ENCODE data around the gene CLIC4. TPM values are rescaled to one million over a fixed set of nuclear protein-coding genes. Genes with fewer than 3 reads are reported as not detected.
A peak's percentile ranks its signal among the peaks of the same experiment; 100 is the strongest.

Gene CLIC4
- total and polyA plus RNA-seq, 9 of the 15 experiments (the other 6 are each of a cell fraction or from before 2014, with no cell fraction given) = 16.0 to 67.5 (median 38.4) TPM

- TF ChIP-seq CUX1 (CRISPR knock-in tag; IDR thresholded peaks at IDR 0.05) (no peak), YBX1 (IDR thresholded peaks at IDR 0.05) (no peak), ETS1 (conservative IDR thresholded peaks at IDR 0.05; ENCODE audit: control insufficient read depth, low read depth, low read length) (no peak), KHSRP (IDR thresholded peaks at IDR 0.05) (no peak), RUNX1 (IDR thresholded peaks at IDR 0.05; ENCODE audit: low read depth) (no peak), USF1 (CRISPR knock-in tag; IDR thresholded peaks at IDR 0.05) (peak; percentile 76), HNRNPLL (IDR thresholded peaks at IDR 0.05; ENCODE audit: low read depth, low read length, poor library complexity, severe bottlenecking) (no peak), HMGN3 (IDR thresholded peaks at IDR 0.05; ENCODE audit: borderline replicate concordance, extremely low read depth, insufficient read length, low read depth, low read length) (no peak), ELF2 (CRISPR knock-in tag; IDR thresholded peaks at IDR 0.05) (no peak), USF2 (CRISPR knock-in tag; IDR thresholded peaks at IDR 0.05) (peak; percentile 70), HDAC2 (IDR thresholded peaks at IDR 0.05) (no peak), PRPF4 (IDR thresholded peaks at IDR 0.05; ENCODE audit: insufficient read depth, low read depth, low read length, poor library complexity, severe bottlenecking) (no peak), RAD51 (IDR thresholded peaks at IDR 0.05; ENCODE audit: borderline replicate concordance, low read depth) (peak; percentile 96), SIRT6 (IDR thresholded peaks at IDR 0.05; ENCODE audit: low read depth, low read length) (no peak), CBFA2T2 (conservative IDR thresholded peaks at IDR 0.05) (peak; percentile 81)
Observed at GRCh38 chr1:24715658-24716057, 29.6 kb upstream of the CLIC4 start (continued).

Data from K562 (cell line).